GM19467 (cell line): ENCODE data around the gene SNX21.
"Not testable (repeated sequence)": the region's sequence is repeated elsewhere in the genome, so short reads cannot be mapped to it uniquely, and the experiment has no call there.

Experiments
- ATAC-seq: cut with Tn5 transposase; IDR thresholded peaks from one replicate; pipeline ENCODE4 v1.9.1; 2021; ENCODE audit warnings: mild to moderate bottlenecking, moderate library complexity; ENCODE audit not compliant: unreplicated experiment

The SNX21 gene

GRCh38 chr20:45848421-45848820, 14.8 kb downstream of the SNX21 start:
- ATAC-seq: no peak

- no peak for ATAC-seq
These were observed 15.5 kb downstream of the SNX21 start for GRCh38 chr20:45848969-45849582.

- no peak for ATAC-seq
These were observed 16.6 kb downstream of the SNX21 start for GRCh38 chr20:45850238-45850637.

- ATAC-seq: no peak
These were observed 17.3 kb downstream of the SNX21 start for GRCh38 chr20:45850926-45851325.

- no peak for ATAC-seq
These were observed 17.9 kb downstream of the SNX21 start for GRCh38 chr20:45851501-45851900.

- no peak for ATAC-seq
These were observed 18.7 kb downstream of the SNX21 start for GRCh38 chr20:45852326-45852725.

- no peak for ATAC-seq
These were observed 19.9 kb downstream of the SNX21 start for GRCh38 chr20:45853484-45853883.

GRCh38 chr20:45857114-45857881, 23.7 kb downstream of the SNX21 start, which contains the start of the genes ACOT8 and ZSWIM3:
TSS of gene ACOT8 (minus strand) at chr20:45857392. CDS start at chr20:45857315, 77 bp downstream.
TSS of gene ZSWIM3 (plus strand) at chr20:45857614. CDS start at chr20:45857826, 212 bp downstream.
- ATAC-seq: peak; percentile 96

- ATAC-seq: peak; percentile 4
These were observed 24.2 kb downstream of the SNX21 start for GRCh38 chr20:45857882-45858216.

- ATAC-seq: no peak
These were observed 26.3 kb downstream of the SNX21 start for GRCh38 chr20:45859916-45860315.

- ATAC-seq: no peak
These were observed 27.1 kb downstream of the SNX21 start for GRCh38 chr20:45860560-45861220.

- no peak for ATAC-seq
These were observed 27.8 kb downstream of the SNX21 start for GRCh38 chr20:45861221-45862075.

- ATAC-seq: no peak
These were observed 30.2 kb downstream of the SNX21 start for GRCh38 chr20:45863543-45864470.

- no peak for ATAC-seq
These were observed 32.9 kb downstream of the SNX21 start for GRCh38 chr20:45866454-45866853.

GRCh38 chr20:45867136-45867818, 33.7 kb downstream of the SNX21 start:
- no peak for ATAC-seq

- no peak for ATAC-seq
These were observed 34.2 kb downstream of the SNX21 start for GRCh38 chr20:45867819-45868176.

GRCh38 chr20:45872626-45873025, 39.0 kb downstream of the SNX21 start:
- ATAC-seq: no peak

GRCh38 chr20:45873409-45874103, 40.0 kb downstream of the SNX21 start:
- no peak for ATAC-seq

GRCh38 chr20:45874104-45874481, 40.5 kb downstream of the SNX21 start:
- ATAC-seq: not testable (repeated sequence)
